Uterus (tissue), 2 donors: ENCODE data around the gene YIPF6.

Experiments
- CTCF ChIP-seq, 4 experiments: fragments of 200-600 bp in 2 of 4; fragments of 450-650 bp in 2 of 4; sonication (generic) in 2 of 4; IDR thresholded peaks; one replicate each; pipeline ENCODE4 v1.5.1; 2016 to 2019; ENCODE audit warnings: antibody characterized with exemption in 4 of 4, mild to moderate bottlenecking in 2 of 4, moderate library complexity in 1 of 4
- POLR2A ChIP-seq, 2 donors: fragments of 450-650 bp; IDR thresholded peaks; one replicate each; pipeline ENCODE4 v1.6.1; 2016; ENCODE audit warnings: antibody characterized with exemption in 2 of 2, mild to moderate bottlenecking in 1 of 2, moderate library complexity in 1 of 2

DNA sequence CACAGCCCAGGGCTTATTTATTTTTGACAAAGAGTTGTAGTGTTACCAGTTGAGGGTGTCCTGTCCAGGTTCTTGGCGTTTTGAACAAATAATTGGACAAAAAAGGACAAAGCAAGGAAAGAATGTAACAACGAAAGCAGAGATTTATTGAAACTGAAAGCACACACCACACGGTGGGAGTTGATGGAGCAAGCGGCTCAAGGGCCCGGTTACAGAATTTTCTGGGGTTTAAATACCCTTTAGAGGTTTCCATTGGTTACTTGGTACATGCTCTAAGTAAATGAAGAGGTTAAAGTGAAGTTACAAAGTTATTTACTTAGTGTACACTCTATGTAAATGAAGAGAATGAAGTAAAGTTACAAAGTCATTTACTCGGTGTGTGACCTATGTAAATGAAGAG is 37.8 kb upstream of the YIPF6 start:
- TF ChIP-seq CTCF (IDR thresholded peaks at IDR 0.05) (no peak), POLR2A (IDR thresholded peaks at IDR 0.05) (no peak)
